ENCODE measurements around the gene KCND3.

- TF ChIP-seq, protein P1, sequence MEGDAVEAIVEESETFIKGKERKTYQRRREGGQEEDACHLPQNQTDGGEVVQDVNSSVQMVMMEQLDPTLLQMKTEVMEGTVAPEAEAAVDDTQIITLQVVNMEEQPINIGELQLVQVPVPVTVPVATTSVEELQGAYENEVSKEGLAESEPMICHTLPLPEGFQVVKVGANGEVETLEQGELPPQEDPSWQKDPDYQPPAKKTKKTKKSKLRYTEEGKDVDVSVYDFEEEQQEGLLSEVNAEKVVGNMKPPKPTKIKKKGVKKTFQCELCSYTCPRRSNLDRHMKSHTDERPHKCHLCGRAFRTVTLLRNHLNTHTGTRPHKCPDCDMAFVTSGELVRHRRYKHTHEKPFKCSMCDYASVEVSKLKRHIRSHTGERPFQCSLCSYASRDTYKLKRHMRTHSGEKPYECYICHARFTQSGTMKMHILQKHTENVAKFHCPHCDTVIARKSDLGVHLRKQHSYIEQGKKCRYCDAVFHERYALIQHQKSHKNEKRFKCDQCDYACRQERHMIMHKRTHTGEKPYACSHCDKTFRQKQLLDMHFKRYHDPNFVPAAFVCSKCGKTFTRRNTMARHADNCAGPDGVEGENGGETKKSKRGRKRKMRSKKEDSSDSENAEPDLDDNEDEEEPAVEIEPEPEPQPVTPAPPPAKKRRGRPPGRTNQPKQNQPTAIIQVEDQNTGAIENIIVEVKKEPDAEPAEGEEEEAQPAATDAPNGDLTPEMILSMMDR (IDR thresholded peaks at IDR 0.05) = no peak
- TF ChIP-seq POLR2AphosphoS5 (IDR thresholded peaks at IDR 0.05) = no peak
- no peak for TF ChIP-seq POLR2A (IDR thresholded peaks at IDR 0.05)
Measured at GRCh38 chr1:111895469-111895868, 94.0 kb downstream of the KCND3 start.
